HG02610 (cell line): ENCODE data around the gene PRAMEF13.
"Not testable (repeated sequence)": the region's sequence is repeated elsewhere in the genome, so short reads cannot be mapped to it uniquely, and the experiment has no call there.

Experiments
- ATAC-seq: cut with Tn5 transposase; IDR thresholded peaks from one replicate; pipeline ENCODE4 v1.9.1; 2021; ENCODE audit warnings: mild to moderate bottlenecking, moderate library complexity; ENCODE audit not compliant: unreplicated experiment

PRAMEF13 gene, protein sequence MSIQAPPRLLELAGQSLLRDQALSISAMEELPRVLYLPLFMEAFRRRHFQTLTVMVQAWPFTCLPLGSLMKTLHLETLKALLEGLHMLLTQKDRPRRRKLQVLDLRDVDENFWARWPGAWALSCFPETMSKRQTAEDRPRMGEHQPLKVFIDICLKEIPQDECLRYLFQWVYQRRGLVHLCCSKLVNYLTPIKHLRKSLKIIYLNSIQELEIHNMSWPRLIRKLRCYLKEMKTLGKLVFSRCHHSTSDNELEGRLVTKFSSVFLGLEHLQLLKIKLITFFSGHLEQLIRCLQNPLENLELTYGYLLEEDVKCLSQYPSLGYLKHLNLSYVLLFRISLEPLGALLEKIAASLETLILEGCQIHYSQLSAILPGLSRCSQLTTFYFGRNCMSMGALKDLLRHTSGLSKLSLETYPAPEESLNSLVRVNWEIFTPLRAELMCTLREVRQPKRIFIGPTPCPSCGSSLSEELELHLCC

DNA sequence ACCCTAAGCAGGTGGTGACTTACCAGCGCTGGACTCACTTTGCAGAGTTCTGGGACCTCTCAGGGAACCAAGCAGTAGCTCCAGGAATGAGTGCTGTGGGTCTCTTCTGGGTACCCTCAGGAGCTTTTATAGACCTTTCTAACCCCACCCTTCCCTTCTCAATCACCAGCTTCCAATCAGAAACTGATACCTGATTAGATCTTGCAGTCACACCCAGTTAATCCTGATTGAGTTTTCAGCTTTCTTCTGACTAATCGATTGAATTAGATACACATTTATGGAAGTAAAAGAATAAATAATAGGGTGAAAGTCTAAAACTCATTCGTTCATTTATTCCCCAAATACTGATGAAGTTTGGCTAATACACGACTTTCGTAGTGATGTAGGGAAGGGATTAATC lies at the start of gene PRAMEF13:
TSS of gene PRAMEF13 (minus strand) at position 101 of the 400 bp plus-strand sequence. CDS start 1,820 bp downstream, outside the sequence.
- ATAC-seq = not testable (repeated sequence)

DNA sequence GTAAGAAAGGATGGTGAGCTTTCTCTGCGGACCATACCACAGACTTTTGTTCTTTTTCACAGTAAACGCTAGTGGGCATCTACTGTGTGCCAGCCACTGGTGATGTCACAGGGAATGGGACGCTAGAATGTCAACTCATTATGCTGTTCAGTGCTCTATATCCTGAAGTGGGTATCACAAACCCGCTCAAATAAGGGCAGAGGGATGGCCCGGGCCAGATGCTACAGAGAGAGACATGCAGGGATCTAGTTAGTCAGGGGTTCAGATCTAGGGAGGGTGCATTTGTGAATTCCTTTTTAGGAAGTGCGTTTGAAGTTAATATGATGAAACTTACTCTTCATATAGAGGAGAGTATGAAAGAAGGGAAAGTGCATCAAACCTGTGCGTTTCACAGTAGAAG lies 45.9 kb upstream of the PRAMEF13 start:
- not testable (repeated sequence) for ATAC-seq

DNA sequence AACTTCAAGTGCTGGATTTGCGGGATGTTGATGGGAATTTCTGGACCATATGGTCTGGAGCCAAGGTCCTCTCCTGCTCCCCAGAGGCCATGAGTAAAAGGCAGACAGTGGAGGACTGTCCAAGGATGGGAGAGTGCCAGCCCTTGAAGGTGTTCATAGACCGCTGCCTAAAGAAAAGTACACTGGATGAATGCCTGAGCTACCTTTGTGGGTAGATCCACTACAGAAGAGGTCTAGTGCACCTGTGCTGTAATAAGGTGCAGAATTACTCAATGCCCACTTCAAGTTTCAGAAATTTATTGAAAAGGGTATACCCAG lies 45.3 kb upstream of the PRAMEF13 start:
- ATAC-seq = not testable (repeated sequence)

DNA sequence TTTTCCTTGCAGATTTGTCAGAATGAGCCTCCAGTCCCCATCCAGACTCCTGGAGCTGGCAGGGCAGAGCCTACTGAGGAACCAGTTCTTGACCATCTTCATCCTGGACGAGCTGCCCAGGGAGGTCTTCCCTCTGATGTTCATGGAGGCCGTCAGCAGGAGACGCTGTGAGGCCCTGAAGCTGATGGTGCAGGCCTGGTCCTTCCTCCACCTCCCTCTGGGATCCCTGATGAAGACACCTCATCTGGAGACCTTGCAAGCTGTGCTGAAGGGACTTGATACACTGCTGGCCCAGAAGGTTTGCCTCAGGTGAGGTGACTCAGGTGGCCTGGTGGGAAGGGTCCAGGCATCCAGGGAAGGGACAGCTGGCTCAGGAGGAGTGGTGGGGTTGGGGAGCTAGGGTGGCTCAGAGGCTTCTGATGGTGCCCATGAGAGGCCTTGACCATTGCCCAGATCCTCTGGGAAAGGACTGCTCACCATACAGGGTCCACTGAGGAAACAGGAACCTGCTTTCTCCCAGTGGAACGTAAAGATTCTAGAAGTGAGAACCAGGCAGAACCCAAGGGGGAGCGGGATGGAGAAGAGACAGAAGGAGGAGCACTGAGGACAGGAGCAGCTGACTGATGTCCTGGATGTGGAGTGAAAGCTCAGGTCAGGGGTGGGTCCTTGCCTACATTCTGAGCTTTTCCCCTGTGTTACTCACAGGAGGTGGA lies 44.8 kb upstream of the PRAMEF13 start:
- not testable (repeated sequence) for ATAC-seq

DNA sequence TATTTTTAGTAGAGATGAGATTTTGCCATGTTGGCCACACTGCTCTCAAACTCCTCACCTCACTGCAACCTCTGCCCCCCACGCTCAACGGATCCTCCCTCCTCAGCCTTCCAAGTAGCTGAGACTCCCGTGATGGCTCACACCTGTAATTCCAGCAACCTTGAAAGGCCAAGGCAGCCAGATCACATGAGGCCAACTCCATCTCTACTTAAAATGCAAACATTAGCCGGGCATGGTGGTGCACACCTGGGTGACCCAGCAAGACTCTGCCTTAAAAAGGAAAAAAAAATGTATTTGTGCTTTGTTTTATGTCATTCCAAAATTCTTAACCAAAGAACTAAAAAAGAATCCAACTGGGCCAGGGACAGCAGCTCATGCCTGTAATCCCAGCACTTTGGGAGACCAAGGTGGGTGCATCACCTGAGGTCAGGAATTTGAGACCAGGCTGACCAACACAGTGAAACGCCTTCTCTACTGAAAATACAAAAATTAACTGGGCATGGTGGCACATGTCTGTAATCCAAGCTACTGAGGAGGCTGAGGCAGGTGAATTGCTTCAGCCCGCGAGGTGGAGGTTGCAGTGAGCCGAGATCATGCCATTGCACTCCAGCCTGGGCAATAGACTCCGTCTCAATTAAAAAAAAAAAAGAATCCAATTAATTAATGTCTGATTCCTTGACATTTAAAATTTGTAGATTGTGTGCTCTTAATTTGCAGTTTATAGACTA lies 42.5 kb upstream of the PRAMEF13 start:
- ATAC-seq = not testable (repeated sequence)

DNA sequence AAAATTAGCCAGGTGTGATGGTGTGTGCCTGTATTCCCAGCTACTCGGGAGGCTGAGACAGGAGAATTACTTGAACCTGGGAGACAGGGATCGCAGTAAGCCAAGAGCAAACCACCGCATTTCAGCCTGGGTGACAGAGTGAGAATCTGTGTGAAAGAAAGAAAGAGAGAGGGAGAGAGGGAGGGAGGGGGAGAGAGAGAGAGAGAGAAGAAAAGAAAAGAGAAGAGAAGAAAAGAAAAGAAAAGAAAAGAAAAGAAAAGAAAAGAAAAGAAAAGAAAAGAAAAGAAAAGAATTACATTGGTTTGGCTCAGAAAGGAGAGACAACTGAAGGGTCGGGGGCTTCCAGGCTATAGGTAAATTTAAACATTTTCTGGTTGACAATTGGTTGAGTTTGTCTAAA lies 38.4 kb upstream of the PRAMEF13 start:
- not testable (repeated sequence) for ATAC-seq

DNA sequence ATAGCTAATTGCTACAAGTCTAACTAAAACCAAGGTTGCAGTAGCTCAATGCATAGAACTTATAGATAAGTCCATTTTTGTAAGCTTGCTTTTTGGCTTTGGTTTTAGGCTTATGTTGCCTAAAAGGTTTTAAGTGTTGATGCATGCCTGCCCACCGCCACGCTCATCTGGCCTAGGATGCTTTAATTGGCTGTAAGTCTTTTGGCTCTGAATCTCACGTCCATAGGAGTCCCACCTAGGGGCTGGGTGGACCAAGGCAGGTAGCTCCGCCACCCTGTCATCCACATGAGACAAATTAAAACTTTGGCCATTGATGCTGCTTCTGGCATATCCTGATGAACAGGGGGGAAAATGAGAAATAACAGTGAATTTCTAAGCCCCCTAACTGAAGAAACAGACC lies 36.4 kb upstream of the PRAMEF13 start:
- not testable (repeated sequence) for ATAC-seq

DNA sequence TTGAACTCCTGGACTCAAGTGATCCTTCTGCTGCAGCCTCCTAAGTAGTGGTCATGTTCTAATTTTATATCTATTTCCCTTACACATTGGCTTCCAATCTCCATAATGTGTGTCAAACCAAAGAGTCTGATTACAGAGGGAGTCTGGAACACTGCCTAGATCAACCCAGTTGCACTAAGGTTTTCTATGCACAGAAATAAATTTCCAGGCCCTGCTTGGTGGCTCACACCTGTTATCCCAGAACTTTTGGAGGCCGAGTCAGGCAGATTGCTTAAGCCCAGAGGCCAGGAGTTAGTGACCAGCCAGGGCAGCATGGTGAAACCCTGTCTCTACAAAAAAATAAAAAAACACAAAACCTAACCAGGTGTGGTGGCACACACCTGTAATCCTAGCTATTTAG lies 32.8 kb upstream of the PRAMEF13 start:
- not testable (repeated sequence) for ATAC-seq

DNA sequence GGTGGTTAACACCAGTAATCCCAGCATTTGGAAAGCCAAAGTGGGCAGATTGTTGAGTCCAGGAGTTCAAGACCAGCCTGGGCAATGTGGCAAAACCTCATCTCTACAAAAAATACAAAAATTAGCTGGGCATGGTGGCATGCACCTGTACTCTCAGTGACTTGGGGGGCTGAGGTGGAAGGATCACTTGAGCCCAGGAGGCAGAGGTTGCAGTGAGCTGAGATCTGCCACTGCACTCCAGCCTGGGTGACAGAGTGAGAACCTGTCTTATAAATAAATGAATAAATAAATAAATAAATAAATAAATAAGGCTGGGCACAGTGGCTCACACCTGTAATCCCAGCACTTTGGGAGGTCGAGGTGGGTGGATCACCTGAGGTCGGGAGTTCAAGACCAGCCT lies 30.8 kb upstream of the PRAMEF13 start:
- ATAC-seq = not testable (repeated sequence)

DNA sequence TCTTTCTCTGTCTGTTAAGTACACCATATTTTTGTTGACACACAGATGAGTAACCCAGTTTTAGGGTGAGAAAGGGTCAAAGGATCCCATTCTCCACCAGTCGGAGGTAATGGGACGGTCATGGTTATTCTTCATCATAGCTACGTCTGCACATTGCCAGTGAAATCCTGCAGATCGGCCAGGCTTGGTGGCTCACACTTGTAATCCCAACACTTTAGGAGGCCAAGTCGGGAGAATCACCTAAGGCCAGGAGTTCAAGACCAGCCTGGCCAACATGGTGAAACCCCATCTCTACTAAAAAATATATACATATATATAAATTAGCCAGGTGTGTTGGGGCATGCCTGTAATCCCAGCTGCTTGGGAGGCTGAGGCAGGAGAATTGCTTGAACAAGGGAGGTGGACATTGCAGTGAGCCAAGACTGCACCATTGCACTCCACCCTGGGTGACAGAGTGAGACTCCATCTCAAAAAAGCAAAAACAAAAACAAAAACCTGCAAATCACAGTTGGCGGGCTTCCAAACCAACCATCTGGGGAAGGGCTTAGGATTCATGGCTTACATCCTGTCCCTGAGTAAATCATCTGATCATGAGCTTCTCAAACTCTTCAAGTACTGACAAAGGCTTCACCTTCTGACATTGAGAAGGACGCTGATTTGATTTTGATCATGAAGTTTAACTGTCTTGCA lies 30.0 kb upstream of the PRAMEF13 start:
- ATAC-seq = not testable (repeated sequence)

DNA sequence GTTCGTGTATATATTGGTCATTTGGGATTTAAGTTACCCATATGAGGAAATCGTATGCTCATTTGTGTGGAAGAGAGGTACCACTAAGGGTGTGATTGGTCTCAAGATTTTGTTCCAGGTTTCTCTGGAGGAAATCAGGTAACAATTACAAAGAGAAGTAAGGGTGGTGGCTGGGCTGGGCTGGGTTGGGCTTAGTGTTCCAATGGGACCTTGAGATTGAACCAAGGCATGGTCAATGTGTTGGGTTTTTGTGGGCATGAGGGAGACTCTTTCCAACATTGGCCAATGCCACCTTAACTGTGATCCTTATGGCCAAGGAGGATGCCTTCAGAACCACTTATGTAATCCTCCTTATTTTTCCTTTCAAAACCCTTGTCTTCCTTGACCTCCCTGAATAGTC lies 29.4 kb upstream of the PRAMEF13 start:
- not testable (repeated sequence) for ATAC-seq

DNA sequence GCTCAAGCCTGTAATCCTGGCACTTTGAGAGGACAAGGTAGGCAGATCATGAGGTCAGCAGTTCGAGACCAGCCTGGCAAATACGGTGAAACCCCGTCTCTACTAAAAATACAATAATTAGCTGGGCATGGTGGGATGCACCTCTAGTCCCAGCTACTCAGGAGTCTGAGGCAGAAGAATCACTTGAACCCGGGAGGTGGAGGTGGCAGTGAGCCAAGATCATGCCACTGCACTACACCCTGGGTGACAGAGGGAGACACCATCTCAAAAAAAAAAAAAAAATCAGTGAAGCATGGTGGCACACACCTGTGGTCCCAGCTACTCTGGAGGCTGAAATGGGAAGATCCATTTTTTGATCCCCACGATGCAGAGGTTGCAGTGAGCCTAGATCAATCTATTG lies 28.9 kb upstream of the PRAMEF13 start:
- not testable (repeated sequence) for ATAC-seq

DNA sequence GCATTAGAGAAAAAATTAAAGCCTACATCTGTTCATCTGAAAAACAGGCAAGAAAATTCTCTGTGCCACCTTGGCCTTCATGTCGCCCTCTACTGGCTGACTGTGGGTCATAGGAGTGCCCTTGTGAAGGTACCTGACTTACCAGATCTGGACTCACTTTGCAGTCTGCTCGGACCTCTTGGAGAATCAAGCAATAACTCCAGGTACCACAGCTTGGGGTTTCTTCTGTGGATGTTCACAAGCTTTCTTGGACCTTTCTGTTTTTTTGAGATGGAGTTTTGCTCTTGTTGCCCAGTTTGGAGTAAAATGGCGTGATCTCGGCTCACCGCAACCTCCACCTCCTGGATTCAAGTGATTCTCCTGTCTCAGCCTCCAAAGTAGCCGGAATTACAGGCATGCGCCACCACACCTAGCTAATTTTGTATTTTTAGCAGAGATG lies 27.2 kb upstream of the PRAMEF13 start:
- ATAC-seq = no peak

DNA sequence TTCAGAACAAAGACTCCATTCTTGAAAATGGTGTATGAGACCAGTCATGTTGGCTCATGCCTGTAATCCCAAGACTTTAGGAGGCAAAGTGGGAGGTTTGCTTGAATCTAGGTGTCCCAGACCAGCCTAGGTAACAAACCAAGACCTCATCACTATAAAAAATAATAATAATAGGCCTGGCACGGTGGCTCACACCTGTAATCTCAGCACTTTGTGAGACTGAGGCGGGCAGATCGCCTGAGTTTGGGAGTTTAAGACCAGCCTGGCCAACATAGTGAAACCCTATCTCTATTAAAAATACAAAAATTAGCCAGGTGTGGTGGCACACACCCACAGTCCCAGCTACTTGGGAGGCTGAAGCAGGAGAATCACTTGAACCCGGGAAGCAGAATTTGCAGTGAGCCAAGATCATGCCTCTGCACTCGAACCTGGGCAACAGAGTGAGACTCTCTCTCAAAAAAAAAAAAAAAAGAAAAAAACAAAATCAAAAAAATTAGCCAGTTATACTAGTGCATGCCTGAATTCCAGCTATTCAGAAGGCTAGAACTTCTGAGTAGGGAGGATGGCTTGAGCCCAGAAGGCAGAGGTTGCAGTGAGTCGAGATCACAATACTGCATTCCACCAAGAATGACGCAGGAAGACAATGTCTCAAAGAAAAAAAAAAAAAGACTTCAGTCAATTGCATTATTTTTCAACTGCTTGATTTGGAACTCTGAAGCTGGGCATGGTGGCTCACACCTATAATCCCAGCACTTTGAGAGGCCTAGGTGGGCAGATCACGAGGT lies 26.3 kb upstream of the PRAMEF13 start:
- not testable (repeated sequence) for ATAC-seq

DNA sequence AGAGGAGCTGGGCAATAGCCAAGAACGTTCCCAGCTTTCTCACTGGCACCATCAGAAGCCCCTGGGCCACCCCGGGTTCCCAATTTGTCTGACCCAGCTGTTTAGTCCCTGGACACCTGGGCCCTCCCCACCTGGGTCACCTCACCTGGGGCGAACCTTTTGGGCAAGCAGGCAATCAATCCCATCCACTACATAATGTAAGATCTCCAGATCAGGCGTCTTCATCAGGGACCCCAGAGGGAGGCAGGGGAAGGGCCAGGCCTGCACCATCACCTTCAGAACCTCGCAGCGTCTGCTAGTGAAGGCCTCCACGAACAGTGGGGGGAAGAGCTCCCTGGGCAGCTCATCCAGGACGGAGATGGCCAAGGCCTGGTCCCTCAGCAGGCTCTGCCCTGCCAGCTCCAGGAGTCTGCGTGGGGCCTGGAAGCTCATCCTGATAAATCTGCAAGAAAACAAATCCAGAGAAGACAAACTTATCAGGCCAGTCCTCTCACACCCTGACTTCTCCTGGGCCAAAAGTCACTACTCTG lies 24.5 kb upstream of the PRAMEF13 start, which contains the start of gene PRAMEF18:
TSS of gene PRAMEF18 (minus strand) at position 480 of the 530 bp plus-strand sequence. CDS start at position 432, 48 bp downstream.
- not testable (repeated sequence) for ATAC-seq

DNA sequence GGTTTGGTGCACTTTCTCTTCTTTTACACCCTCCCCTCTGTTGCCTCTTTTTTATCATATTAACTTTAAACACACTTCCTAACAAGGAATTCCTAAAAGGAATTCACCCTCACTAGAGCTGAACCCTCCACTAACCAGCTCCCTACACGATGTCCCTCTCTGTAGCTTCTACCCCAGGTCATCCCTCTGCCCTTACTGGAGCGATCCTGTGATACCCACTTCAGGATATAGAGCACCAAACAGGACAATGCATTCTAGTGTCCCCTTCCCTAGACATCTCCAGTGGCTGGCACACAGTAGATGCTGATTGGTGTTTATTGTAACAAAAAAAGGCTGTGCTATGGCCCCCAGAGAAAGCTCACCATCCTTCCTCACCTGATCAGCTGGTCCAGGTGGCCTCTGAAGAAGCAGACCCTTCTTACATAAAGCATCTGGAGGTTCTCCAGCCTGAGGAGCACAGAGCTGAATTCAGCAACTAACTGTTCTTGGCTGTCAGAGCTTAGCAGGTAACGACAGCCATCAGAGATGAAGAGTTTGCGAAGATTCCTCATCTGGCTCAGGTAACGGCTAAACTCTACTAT lies 23.4 kb upstream of the PRAMEF13 start:
- ATAC-seq = no peak

DNA sequence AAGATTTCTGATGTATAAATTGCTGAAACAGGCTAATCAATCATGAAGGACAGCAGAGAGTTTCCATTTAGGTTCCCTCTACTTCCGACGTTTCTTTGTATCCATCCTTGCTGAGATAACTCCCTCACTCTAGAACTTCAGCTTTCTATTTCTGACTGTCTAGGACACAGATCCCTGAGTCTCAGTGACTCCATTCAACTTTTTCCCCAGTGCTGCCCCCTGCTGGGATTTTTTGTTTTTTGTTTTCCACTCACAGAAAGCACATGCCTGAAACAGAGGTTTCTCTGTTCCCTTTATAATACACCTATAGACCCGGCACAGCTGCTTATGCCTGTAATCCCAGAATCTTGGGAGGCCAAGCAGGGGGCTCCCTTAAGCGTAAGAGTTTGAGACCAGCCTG lies 21.6 kb upstream of the PRAMEF13 start:
- ATAC-seq = not testable (repeated sequence)

DNA sequence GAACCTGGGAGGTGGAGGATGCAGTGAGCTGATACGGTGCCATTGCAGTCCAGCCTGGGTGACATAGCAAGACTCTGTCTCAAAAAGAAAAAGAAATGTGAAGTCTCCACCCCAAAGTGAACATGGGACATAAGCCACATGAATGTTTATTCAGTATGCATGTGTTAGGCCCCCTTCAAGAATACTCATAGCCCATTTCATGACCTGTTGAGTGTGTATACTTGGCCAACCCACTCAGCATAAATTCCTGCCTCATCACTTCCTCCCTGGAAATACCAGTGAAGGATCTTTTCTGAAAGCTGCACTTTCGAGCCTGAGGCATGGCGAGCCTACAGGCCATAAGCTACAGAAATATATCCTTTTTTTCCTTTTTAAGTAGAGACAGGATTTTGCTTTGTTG lies 18.0 kb upstream of the PRAMEF13 start:
- not testable (repeated sequence) for ATAC-seq

DNA sequence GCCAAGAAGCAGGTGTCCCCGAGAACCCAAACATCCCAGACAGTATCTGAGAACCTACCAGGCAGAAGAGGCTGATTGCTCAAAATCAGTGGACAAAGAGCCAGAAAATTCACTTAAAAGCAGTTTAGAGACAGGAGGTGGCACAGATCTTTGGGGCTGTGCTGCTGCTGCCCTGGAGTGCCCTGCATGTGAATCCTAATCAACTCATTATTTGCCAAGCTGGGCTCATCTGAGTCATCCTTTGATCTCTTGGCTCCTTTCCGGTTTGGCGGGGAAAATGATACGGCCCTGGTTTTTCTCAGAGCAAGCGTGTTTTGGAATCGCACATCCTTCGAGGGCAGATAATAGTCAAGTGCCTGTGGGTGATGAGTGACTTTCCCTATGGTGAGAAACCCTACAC lies 15.4 kb upstream of the PRAMEF13 start:
- not testable (repeated sequence) for ATAC-seq
